ENCODE measurements around the gene ZSWIM8. TPM values are rescaled to one million over a fixed set of nuclear protein-coding genes. Genes with fewer than 3 reads are reported as not detected.

Gene ZSWIM8
- total and polyA plus RNA-seq, 10 of the 15 experiments (the other 5 are each of a cell fraction or from before 2014, with no cell fraction given) = 7.8 to 47.1 (median 23.6) TPM

DNA sequence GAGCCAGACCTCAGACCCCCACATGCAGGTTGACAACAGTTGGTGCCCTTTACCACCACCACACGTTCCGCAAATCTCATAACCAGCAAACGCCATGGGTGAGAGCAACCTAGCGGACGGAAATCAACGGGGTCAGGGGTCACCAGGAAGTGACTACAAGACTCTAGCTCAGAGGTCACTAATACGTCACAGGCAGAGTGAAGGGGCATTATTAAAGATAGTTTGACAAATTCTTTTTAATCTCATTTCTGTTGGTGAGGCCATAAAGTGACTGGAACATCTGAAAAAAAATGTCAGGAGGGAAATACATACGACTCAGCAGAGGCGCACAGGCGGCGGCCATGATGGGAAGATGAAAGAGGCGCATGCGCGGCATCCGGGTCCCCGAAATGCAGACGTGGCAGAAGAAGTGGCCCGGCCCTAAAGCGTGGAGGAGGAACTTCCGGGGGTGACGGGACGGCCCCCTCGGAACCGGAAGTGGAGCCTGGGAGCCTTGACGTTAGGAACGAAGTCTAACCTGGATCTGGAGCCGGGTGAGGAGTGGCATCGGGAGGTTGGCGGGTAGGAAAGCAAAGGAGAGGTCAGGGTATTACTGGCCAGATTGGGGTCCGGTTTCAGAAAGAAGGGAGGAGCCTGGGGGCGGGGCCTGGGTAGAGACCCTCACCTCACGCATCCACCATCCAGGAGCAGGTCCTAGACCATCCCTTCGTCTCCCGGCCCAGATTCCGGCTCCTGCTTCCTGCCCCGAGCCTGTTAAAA is 41.3 kb upstream of the ZSWIM8 start, which contains the start of gene SEC24C (continued):
- TF ChIP-seq TCF7 (IDR thresholded peaks at IDR 0.05; ENCODE audit: borderline replicate concordance) (peak; percentile 27; the same call in 1 of the 2 replicates), CHD1 (IDR thresholded peaks at IDR 0.05; ENCODE audit: low read depth, low read length) (no peak), SPI1 (IDR thresholded peaks at IDR 0.05; ENCODE audit: borderline replicate concordance, insufficient read depth, low read depth, low read length) (peak; percentile 44; the same call in 1 of the 2 replicates), SIN3A (IDR thresholded peaks at IDR 0.05; ENCODE audit: low read depth, low read length) (no peak), HDAC6 (IDR thresholded peaks at IDR 0.05; ENCODE audit: unreplicated experiment) (no peak), ZNF384 (IDR thresholded peaks at IDR 0.05; ENCODE audit: borderline replicate concordance, low read depth, low read length) (no peak), SUZ12 (IDR thresholded peaks at IDR 0.05; ENCODE audit: unreplicated experiment) (no peak), ZNF274 (IDR thresholded peaks at IDR 0.05; ENCODE audit: insufficient read depth, insufficient read length) (no peak), ZNF217 (IDR thresholded peaks at IDR 0.05) (no peak), RELB (IDR thresholded peaks at IDR 0.05; ENCODE audit: low read depth) (peak; percentile 89; the same call in 1 of the 2 replicates), IRF3 (IDR thresholded peaks at IDR 0.05) (no peak), POLR2AphosphoS5 (IDR thresholded peaks at IDR 0.05; ENCODE audit: low read length) (peak; percentile 92), RAD21 (IDR thresholded peaks at IDR 0.05; ENCODE audit: insufficient read depth, low read depth, low read length) (no peak), PAX8 (IDR thresholded peaks at IDR 0.05) (peak; percentile 94), NR2C2 (IDR thresholded peaks at IDR 0.05; ENCODE audit: borderline replicate concordance, control insufficient read depth, insufficient read length, low read depth) (peak; percentile 84), SP1 (IDR thresholded peaks at IDR 0.05; ENCODE audit: low read depth, low read length) (peak; percentile 47), SMARCA5 (IDR thresholded peaks at IDR 0.05) (no peak; the same call in 1 of the 2 replicates), RAD51 (IDR thresholded peaks at IDR 0.05) (no peak), NRF1 (conservative IDR thresholded peaks at IDR 0.05; ENCODE audit: low read depth, low read length) (peak; percentile 67), RFX5 (IDR thresholded peaks at IDR 0.05; ENCODE audit: low read depth, low read length) (no peak), POLR2AphosphoS2 (IDR thresholded peaks at IDR 0.05; ENCODE audit: low read depth, low read length) (no peak), EGR1 (IDR thresholded peaks at IDR 0.05; ENCODE audit: borderline replicate concordance in 1 of 2, low read depth in 2 of 2, low read length in 2 of 2) (no peak), NFYB (IDR thresholded peaks at IDR 0.05; ENCODE audit: insufficient read depth, low read depth, low read length) (no peak), BHLHE40 (IDR thresholded peaks at IDR 0.05; ENCODE audit: borderline replicate concordance in 1 of 2, low read depth in 2 of 2, low read length in 1 of 2) (peak; percentile 26 to 32; a peak in 1 of 4 replicates)
- TF ChIP-seq, protein P1, sequence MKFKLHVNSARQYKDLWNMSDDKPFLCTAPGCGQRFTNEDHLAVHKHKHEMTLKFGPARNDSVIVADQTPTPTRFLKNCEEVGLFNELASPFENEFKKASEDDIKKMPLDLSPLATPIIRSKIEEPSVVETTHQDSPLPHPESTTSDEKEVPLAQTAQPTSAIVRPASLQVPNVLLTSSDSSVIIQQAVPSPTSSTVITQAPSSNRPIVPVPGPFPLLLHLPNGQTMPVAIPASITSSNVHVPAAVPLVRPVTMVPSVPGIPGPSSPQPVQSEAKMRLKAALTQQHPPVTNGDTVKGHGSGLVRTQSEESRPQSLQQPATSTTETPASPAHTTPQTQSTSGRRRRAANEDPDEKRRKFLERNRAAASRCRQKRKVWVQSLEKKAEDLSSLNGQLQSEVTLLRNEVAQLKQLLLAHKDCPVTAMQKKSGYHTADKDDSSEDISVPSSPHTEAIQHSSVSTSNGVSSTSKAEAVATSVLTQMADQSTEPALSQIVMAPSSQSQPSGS (IDR thresholded peaks at IDR 0.05; ENCODE audit: low read length) = no peak; the same call in none of the 2 replicates
- TF ChIP-seq, protein P2, sequence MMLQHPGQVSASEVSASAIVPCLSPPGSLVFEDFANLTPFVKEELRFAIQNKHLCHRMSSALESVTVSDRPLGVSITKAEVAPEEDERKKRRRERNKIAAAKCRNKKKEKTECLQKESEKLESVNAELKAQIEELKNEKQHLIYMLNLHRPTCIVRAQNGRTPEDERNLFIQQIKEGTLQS (IDR thresholded peaks at IDR 0.05; ENCODE audit: borderline replicate concordance, extremely low read depth, low read depth, low read length) = no peak

Data from GM12878 (cell line).